ENCODE data around the gene BDNF. TPM values are rescaled to one million over a fixed set of nuclear protein-coding genes. Genes with fewer than 3 reads are reported as not detected.

Gene BDNF
- total and polyA plus RNA-seq, 7 donors = 0.01 to 3.4 (median 0.13) TPM; not detected in 1

- Histone ChIP-seq H3K27me3 (ENCODE audit: insufficient read depth in 3 of 3, low read length in 2 of 3) (no peaks in the 10 kb centered on the region), H3K27ac (no peak overlapping the region), H3K4me3 (no peak overlapping the region), H3K36me3 (ENCODE audit: insufficient read depth in 1 of 2, low read depth in 1 of 2) (no peaks in the 10 kb centered on the region), H3K9me3 (no peaks in the 10 kb centered on the region), H3K4me1 (no peaks in the 10 kb centered on the region)
- intact Hi-C loops (cut with DNase I) = no loop called here
- TF ChIP-seq CTCF (IDR thresholded peaks at IDR 0.05) = no peak
- ATAC-seq (no peak), DNase-seq (no peak)
- WGBS, 3 donors = 94 to 97% (median 97%) methylated on average over 4 of the region's 4 CpGs
These were observed 73.2 kb downstream of the BDNF start for GRCh38 chr11:27626938-27627586.

GRCh38 chr11:27626269-27626937 is 73.9 kb downstream of the BDNF start:
- no peaks in the 10 kb centered on the region for H3K36me3 ChIP-seq (ENCODE audit: insufficient read depth in 1 of 2, low read depth in 1 of 2)
- no peak for TF ChIP-seq CTCF (IDR thresholded peaks at IDR 0.05)
- 72 to 73% (median 72%) methylated on average over 4 of the region's 4 CpGs for WGBS, 3 donors
- ATAC-seq (no peak), DNase-seq (no peak)
- H3K27me3 ChIP-seq (ENCODE audit: insufficient read depth in 3 of 3, low read length in 2 of 3) = no peaks in the 10 kb centered on the region
- no peaks in the 10 kb centered on the region for H3K4me1 ChIP-seq
- H3K9me3 ChIP-seq = no peaks in the 10 kb centered on the region
- intact Hi-C loops (cut with DNase I) = no loop called here
- H3K27ac ChIP-seq = no peak overlapping the region
- no peak overlapping the region for H3K4me3 ChIP-seq

GRCh38 chr11:27625347-27625912 is 74.8 kb downstream of the BDNF start:
- no peak overlapping the region for H3K4me3 ChIP-seq
- WGBS, 3 donors = 44 to 100% (median 100%) methylated on average over 1 of the region's 1 CpG
- H3K27me3 ChIP-seq (ENCODE audit: insufficient read depth in 3 of 3, low read length in 2 of 3) = no peaks in the 10 kb centered on the region
- H3K36me3 ChIP-seq (ENCODE audit: insufficient read depth in 1 of 2, low read depth in 1 of 2) = no peaks in the 10 kb centered on the region
- intact Hi-C loops (cut with DNase I) = no loop called here
- no peak overlapping the region for H3K27ac ChIP-seq
- TF ChIP-seq CTCF (IDR thresholded peaks at IDR 0.05) = no peak
- H3K4me1 ChIP-seq = no peaks in the 10 kb centered on the region
- DNase-seq (no peak), ATAC-seq (no peak)
- H3K9me3 ChIP-seq = no peaks in the 10 kb centered on the region

GRCh38 chr11:27623945-27624523 is 76.2 kb downstream of the BDNF start:
- H3K27me3 ChIP-seq (ENCODE audit: insufficient read depth in 3 of 3, low read length in 2 of 3) = no peaks in the 10 kb centered on the region
- TF ChIP-seq CTCF (IDR thresholded peaks at IDR 0.05) = no peak
- no peaks in the 10 kb centered on the region for H3K9me3 ChIP-seq
- H3K4me1 ChIP-seq = no peaks in the 10 kb centered on the region
- H3K36me3 ChIP-seq (ENCODE audit: insufficient read depth in 1 of 2, low read depth in 1 of 2) = no peaks in the 10 kb centered on the region
- intact Hi-C loops (cut with DNase I) = no loop called here
- 78 to 87% (median 79%) methylated on average over 5 of the region's 5 CpGs for WGBS, 3 donors
- H3K4me3 ChIP-seq = no peak overlapping the region
- DNase-seq = no peak
- no peak overlapping the region for H3K27ac ChIP-seq
- ATAC-seq = no peak

All from psoas muscle (tissue), 8 donors.